GM23338 (cell line): ENCODE results near the gene CPSF6.

Source experiments
- CREB1 ChIP-seq: fragments of 250-450 bp; sonication (Bioruptor Pico); IDR thresholded peaks from 2 replicates; pipeline ENCODE4 v1.5.0; 2020; ENCODE audit warnings: low read depth, mild to moderate bottlenecking, moderate library complexity
- EZH2 ChIP-seq: fragments of 200-600 bp; sonication (generic); IDR thresholded peaks from one replicate; pipeline ENCODE4 v1.8.0; 2017; ENCODE audit warnings: antibody characterized with exemption, mild to moderate bottlenecking, low read depth; ENCODE audit not compliant: unreplicated experiment
- EZH2phosphoT487 ChIP-seq: fragments of 200-600 bp; sonication (generic); IDR thresholded peaks from one replicate; pipeline ENCODE4 v1.8.1; 2018; ENCODE audit warnings: antibody characterized with exemption; ENCODE audit not compliant: unreplicated experiment
- JUNB ChIP-seq: IDR thresholded peaks from one replicate; pipeline ENCODE4 v1.6.1; 2016; ENCODE audit warnings: antibody characterized with exemption; ENCODE audit not compliant: unreplicated experiment
- POLR2AphosphoS5 ChIP-seq: IDR thresholded peaks from 2 replicates; pipeline ENCODE4 v1.6.1; 2016; ENCODE audit warnings: antibody characterized with exemption, low read depth
- STAT1 ChIP-seq: IDR thresholded peaks from one replicate; pipeline ENCODE4 v1.6.1; 2016; ENCODE audit warnings: antibody characterized with exemption; ENCODE audit not compliant: unreplicated experiment
- ZNF331 ChIP-seq: fragments of 250-450 bp; sonication (Bioruptor Pico); IDR thresholded peaks from 2 replicates; pipeline ENCODE4 v1.5.0; 2020; ENCODE audit warnings: low read depth, mild to moderate bottlenecking, moderate library complexity
- TF ChIP-seq, protein P1 (sequence below), 2 experiments: fragments of 200-600 bp in 1 of 2; sonication (generic) in 1 of 2; conservative IDR thresholded peaks; 2 replicates each; pipeline versions ENCODE4 v1.5.1 to v1.6.1; 2016 to 2017; ENCODE audit warnings: antibody characterized with exemption in 2 of 2, low read depth in 2 of 2, mild to moderate bottlenecking in 2 of 2, moderate library complexity in 1 of 2
- TF ChIP-seq, protein P2 (sequence below): fragments of 250-450 bp; sonication (Bioruptor Pico); IDR thresholded peaks from 2 replicates; pipeline ENCODE4 v1.5.0; 2020; ENCODE audit warnings: mild to moderate bottlenecking, moderate library complexity
- TF ChIP-seq, protein P3 (sequence below): IDR thresholded peaks from one replicate; pipeline ENCODE4 v1.6.1; 2018; ENCODE audit warnings: antibody characterized with exemption; ENCODE audit not compliant: unreplicated experiment
- TF ChIP-seq, protein P4 (sequence below): IDR thresholded peaks from 2 replicates; pipeline ENCODE4 v1.6.1; 2016; ENCODE audit warnings: antibody characterized with exemption

DNA sequence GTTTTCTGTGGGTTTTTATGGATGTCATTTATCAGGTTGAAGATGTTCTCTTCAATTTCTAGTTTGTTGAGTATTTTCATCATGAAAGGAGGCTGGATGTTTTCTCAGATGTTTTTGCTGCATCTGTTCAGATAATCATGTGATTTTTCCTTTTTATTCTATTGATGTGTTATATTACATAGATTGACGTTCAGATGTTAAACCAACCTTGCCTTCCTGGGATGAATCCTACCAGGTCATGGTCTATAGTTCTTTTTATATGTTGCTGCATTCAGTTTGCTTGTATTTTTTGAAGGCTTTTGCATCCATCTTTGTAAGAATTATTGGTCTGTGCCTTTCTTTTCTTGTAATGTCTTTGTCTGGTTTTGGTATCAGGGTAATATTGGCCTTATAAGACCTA lies 64.9 kb downstream of the CPSF6 start:
- TF ChIP-seq, protein P1, sequence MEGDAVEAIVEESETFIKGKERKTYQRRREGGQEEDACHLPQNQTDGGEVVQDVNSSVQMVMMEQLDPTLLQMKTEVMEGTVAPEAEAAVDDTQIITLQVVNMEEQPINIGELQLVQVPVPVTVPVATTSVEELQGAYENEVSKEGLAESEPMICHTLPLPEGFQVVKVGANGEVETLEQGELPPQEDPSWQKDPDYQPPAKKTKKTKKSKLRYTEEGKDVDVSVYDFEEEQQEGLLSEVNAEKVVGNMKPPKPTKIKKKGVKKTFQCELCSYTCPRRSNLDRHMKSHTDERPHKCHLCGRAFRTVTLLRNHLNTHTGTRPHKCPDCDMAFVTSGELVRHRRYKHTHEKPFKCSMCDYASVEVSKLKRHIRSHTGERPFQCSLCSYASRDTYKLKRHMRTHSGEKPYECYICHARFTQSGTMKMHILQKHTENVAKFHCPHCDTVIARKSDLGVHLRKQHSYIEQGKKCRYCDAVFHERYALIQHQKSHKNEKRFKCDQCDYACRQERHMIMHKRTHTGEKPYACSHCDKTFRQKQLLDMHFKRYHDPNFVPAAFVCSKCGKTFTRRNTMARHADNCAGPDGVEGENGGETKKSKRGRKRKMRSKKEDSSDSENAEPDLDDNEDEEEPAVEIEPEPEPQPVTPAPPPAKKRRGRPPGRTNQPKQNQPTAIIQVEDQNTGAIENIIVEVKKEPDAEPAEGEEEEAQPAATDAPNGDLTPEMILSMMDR (conservative IDR thresholded peaks at IDR 0.05; ENCODE audit: low read depth in 2 of 2), result no peak
- TF ChIP-seq, protein P2, sequence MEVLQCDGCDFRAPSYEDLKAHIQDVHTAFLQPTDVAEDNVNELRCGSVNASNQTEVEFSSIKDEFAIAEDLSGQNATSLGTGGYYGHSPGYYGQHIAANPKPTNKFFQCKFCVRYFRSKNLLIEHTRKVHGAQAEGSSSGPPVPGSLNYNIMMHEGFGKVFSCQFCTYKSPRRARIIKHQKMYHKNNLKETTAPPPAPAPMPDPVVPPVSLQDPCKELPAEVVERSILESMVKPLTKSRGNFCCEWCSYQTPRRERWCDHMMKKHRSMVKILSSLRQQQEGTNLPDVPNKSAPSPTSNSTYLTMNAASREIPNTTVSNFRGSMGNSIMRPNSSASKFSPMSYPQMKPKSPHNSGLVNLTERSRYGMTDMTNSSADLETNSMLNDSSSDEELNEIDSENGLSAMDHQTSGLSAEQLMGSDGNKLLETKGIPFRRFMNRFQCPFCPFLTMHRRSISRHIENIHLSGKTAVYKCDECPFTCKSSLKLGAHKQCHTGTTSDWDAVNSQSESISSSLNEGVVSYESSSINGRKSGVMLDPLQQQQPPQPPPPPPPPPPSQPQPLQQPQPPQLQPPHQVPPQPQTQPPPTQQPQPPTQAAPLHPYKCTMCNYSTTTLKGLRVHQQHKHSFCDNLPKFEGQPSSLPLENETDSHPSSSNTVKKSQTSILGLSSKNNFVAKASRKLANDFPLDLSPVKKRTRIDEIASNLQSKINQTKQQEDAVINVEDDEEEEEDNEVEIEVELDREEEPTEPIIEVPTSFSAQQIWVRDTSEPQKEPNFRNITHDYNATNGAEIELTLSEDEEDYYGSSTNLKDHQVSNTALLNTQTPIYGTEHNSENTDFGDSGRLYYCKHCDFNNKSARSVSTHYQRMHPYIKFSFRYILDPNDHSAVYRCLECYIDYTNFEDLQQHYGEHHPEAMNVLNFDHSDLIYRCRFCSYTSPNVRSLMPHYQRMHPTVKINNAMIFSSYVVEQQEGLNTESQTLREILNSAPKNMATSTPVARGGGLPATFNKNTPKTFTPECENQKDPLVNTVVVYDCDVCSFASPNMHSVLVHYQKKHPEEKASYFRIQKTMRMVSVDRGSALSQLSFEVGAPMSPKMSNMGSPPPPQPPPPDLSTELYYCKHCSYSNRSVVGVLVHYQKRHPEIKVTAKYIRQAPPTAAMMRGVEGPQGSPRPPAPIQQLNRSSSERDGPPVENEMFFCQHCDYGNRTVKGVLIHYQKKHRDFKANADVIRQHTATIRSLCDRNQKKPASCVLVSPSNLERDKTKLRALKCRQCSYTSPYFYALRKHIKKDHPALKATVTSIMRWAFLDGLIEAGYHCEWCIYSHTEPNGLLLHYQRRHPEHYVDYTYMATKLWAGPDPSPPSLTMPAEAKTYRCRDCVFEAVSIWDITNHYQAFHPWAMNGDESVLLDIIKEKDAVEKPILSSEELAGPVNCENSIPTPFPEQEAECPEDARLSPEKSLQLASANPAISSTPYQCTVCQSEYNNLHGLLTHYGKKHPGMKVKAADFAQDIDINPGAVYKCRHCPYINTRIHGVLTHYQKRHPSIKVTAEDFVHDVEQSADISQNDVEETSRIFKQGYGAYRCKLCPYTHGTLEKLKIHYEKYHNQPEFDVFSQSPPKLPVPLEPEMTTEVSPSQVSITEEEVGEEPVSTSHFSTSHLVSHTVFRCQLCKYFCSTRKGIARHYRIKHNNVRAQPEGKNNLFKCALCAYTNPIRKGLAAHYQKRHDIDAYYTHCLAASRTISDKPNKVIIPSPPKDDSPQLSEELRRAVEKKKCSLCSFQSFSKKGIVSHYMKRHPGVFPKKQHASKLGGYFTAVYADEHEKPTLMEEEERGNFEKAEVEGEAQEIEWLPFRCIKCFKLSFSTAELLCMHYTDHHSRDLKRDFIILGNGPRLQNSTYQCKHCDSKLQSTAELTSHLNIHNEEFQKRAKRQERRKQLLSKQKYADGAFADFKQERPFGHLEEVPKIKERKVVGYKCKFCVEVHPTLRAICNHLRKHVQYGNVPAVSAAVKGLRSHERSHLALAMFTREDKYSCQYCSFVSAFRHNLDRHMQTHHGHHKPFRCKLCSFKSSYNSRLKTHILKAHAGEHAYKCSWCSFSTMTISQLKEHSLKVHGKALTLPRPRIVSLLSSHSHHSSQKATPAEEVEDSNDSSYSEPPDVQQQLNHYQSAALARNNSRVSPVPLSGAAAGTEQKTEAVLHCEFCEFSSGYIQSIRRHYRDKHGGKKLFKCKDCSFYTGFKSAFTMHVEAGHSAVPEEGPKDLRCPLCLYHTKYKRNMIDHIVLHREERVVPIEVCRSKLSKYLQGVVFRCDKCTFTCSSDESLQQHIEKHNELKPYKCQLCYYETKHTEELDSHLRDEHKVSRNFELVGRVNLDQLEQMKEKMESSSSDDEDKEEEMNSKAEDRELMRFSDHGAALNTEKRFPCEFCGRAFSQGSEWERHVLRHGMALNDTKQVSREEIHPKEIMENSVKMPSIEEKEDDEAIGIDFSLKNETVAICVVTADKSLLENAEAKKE, result no peak
- no peak for TF ChIP-seq EZH2phosphoT487
- TF ChIP-seq POLR2AphosphoS5, result no peak
- no peak for TF ChIP-seq EZH2
- TF ChIP-seq, protein P3, sequence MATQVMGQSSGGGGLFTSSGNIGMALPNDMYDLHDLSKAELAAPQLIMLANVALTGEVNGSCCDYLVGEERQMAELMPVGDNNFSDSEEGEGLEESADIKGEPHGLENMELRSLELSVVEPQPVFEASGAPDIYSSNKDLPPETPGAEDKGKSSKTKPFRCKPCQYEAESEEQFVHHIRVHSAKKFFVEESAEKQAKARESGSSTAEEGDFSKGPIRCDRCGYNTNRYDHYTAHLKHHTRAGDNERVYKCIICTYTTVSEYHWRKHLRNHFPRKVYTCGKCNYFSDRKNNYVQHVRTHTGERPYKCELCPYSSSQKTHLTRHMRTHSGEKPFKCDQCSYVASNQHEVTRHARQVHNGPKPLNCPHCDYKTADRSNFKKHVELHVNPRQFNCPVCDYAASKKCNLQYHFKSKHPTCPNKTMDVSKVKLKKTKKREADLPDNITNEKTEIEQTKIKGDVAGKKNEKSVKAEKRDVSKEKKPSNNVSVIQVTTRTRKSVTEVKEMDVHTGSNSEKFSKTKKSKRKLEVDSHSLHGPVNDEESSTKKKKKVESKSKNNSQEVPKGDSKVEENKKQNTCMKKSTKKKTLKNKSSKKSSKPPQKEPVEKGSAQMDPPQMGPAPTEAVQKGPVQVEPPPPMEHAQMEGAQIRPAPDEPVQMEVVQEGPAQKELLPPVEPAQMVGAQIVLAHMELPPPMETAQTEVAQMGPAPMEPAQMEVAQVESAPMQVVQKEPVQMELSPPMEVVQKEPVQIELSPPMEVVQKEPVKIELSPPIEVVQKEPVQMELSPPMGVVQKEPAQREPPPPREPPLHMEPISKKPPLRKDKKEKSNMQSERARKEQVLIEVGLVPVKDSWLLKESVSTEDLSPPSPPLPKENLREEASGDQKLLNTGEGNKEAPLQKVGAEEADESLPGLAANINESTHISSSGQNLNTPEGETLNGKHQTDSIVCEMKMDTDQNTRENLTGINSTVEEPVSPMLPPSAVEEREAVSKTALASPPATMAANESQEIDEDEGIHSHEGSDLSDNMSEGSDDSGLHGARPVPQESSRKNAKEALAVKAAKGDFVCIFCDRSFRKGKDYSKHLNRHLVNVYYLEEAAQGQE, result no peak
- TF ChIP-seq CREB1, result no peak
- TF ChIP-seq ZNF331 (CRISPR knock-in tag), result no peak
- TF ChIP-seq JUNB, result no peak
- TF ChIP-seq, protein P4, sequence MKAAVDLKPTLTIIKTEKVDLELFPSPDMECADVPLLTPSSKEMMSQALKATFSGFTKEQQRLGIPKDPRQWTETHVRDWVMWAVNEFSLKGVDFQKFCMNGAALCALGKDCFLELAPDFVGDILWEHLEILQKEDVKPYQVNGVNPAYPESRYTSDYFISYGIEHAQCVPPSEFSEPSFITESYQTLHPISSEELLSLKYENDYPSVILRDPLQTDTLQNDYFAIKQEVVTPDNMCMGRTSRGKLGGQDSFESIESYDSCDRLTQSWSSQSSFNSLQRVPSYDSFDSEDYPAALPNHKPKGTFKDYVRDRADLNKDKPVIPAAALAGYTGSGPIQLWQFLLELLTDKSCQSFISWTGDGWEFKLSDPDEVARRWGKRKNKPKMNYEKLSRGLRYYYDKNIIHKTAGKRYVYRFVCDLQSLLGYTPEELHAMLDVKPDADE, result no peak
- TF ChIP-seq STAT1, result no peak
